Activated CD4-positive, CD25-positive, alpha-beta regulatory T cell (primary cell): Measurements from ENCODE around the gene UBASH3A.
A peak's percentile ranks its signal among the peaks of the same experiment; 100 is the strongest.

Experiments
- DNase-seq, 4 experiments: peaks; one replicate each; lab custom pipeline; 2025; lab: John Stamatoyannopoulos, UW

UBASH3A gene

DNA sequence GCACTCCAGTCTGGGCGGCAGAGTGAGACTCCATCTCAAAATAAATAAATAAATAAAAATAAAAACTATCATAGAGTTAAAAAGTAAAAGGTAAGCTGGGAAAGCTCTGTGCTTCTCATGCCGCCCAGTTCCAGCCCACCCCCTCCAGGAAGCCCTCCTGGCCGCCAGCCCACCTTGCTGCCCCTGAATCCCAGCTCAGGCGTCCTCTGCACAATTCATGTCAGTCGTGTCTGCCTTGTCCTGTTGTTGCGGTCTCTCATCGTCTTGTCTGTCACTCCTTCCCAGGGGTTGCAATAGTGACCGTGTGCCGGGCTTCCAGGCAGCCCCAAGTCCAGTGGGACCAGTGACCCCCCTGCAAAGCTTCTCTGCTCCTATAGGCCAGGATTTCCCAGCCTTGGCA is 48.2 kb downstream of the UBASH3A start:
- DNase-seq, result no peak

DNA sequence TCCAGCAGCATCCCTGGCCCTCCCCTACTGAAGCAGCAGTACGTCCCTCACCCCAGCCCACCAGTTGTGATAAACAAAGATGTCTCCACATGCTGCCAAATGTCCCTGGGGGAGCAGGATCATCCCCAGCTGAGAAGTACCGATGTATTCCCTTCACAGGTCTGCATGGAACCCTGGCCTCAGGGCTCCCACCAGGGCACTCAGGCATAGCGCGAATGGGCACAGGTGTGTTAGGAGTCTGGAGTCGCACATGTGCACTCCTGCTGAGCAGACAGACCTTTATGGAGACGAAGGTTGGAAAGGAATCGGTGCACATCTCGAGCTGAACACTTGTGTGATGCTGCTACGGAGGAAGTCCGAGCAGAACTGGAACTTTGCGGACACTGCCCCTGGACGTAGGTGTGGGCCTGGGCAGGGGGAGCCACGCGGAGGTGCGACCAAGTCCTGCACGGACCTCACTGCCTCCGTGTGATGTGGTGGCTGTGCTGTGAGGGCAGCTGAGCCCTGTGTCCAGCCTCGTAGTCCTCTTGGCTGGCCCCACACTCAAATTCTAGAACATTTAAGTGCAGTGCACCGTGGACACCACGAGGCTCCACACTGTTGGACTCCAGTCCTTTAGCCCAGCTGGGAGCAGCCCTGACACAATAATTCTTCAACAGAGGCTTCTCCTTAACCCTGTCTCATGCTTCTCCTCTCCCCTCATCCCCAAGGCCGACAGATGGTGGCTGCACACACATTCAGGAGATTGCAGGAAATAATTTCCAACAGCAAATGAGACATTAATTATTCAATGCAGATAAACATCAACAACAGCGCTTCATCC is 48.9 kb downstream of the UBASH3A start:
- no peak for DNase-seq

DNA sequence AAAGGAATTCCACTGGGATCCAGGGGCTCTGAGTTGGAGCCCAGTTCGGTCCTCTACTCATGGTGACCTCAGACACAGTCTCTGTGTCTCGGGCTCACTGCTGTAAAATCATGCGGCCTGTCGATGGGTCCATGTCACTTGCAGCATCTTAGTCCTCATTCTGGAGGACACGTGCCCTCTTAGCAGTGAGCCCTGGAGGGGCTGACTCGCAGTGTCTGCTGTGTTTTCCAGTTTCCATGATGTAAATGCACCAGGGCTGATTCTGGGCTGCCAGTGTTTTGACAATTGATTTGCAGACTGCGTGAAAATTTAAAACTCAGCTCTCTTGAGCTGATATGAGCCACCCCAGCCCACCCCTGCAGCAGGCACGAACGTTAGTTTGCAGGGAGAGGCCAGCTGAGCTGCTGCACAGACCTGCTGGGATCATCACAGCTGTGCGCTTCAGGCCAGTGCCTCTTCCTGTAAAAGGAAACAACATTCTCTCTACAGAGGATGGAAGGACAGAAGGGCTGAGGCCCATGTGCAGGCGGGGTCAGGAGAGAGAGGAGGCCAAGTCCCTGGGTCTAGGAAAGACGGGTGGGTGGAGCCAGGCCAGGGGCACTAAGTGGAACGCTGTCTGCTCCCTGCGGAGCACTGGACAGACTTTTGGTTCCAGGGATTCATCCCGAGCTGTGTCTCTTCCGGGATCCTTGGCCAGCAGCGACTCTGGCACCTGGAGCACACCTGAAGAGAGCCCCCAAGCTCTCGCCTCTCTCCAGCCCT is 49.7 kb downstream of the UBASH3A start:
- no peak for DNase-seq

DNA sequence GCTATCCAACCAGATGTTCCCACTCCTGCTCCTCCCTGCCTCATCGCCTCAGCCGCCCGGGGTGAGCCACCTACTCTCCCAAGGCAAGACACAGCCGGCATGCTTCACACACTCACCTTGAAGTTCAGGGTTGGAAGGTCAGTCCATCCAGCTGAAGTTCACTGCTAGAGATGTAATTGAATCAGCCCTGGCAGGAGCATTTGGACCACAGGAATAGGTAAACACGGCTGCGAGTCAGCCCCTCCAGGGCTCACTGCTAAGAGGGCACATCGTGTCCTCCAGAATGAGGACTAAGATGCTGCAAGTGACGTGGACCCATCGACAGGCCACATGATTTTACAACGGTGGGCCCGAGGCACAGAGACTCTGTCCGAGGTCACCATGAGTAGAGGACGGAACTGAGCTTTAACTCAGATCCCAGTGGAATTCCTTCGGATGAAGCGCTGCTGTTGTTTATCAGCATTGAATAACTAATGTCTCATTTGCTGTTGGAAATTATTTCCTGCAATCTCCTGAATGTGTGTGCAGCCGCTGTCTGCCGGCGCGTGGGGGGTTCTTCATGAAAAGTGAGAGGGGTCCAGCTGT is 50.4 kb downstream of the UBASH3A start:
- DNase-seq, result no peak

DNA sequence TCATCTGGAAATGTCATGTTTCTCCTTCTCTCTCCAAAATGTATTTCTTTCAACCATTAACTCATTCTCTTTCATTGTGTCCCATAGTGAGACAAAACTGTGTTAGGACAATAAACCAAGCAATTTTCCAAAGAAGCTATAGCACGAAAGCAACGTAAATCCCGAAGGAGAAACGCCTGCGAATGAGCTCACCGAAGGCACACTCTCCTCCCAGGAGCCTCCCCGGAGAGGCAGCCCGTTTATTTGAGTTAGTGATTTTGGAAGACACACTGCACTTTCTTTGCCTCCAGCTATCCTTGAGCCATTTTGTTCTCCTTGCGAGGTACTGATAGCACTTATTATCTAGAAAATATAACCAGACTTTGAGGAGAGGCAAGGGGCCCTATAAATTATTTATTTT is 51.1 kb downstream of the UBASH3A start:
- DNase-seq, result no peak

DNA sequence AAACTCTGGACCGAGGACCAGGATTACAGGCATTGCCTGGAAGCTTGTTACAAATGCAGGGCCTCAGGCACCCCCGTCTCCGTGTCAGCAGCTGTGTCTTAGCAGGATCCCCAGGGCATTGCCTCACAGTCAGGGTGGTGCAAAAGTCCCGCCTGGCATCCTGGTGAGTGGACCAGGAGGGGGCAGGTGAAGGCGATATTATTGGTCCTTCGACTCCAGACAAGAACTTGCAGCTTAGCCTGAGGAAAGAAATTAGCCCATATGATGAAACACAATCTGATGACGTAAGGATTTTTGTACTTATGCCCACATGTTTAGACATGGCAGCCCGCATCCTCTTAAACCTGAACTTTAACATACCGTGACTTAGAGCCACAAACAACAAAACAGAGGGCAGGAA is 51.5 kb downstream of the UBASH3A start:
- no peak for DNase-seq

DNA sequence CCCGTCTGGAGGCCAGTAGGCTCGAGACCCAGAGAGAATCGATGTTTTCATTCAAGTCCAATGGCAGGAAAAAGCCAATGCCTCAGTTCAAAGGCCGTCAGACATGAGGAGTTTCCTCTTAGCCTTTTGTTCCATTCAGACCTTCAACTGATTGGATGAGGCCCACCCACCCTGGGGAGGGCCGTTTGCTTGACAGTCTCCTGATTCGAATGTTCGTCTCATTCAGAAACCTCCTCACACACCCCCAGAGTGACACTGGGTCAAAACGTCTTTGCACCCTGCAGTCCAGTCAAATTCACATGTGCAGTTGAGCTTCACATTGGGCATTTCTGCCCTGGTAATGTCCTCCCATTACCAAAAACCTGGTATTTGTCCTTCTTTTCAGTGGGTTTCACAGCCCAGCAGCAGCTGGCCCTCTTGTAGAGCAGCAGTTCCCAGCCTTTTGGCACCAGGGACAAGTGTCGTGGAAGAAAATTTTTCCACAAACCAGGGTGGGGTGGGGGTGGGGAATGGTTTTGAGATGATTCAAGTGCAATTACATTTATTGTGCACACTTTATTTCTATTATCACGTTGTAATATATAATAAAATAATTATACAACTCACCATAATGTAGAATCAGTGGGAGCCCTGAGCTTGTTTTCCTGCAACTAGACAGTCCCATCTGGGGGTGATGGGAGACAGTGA is 52.2 kb downstream of the UBASH3A start:
- no peak for DNase-seq

DNA sequence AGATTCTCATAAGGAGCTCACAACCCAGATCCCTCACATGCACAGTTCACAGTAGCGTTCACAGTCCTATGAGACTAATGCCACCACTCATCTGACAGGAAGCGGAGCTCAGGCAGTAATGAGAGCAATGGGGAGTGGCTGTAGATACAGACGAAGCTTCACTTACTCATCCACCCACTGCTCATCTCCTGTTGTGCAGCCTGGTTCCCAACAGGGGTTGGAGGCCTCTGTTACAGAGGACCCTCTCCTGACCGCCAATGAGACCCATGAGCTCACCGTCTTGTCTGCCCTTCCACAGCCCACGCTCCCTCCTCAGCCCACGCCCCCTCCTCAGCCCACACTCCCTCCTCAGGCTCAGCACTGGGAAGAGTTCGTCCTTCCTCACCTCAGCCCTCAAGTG is 52.8 kb downstream of the UBASH3A start:
- peak in 2 of 4 experiments; percentile 9 to 24 for DNase-seq

DNA sequence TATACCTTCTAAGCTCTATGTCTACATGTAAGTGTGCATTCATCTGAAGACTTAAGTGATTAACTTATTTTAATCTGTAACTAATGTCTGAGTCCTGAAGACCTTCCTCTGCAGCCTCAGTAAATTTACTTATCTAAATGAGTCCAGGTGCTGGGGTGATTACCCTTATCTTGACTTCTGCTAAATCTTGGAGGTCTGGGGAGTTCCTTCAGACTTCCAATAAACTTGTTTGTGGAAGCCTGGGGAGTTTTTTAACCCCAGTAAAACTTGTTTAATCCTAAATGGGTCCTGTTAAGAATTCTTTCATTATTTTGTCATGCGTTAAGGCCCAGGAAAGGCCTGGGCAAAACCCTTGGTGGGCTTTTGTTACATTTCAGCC is 55.4 kb downstream of the UBASH3A start:
- DNase-seq, result no peak

DNA sequence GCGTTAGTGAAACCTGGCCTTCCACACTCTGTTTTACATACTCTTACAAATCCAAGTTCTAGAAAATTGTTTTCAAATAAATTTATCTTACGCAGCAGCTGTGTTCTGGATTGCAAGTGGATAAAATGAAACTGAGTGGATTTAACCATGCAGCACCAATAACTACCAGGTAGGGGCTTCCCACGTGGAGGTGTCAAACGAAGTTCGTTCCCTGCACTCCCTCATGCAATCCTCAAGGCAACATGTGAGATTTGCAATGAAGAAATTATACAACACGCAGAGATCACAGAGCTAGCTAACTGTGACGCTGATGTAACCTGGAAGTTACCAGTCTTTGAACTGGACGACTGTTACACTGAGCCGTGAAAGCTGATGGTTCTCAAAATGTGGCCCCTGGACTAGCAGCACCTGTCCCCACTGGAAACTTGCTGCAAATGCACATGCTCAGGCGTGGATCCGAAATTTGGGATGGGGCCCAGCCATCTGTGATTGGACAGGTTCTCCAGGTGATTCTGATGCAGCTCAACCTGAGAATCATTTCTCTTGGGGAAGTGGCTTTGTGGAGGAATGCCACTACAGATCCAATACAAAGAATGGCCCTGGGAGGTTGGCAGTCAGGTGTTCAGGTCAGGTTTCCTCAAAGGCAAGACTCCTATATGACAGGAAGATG is 56.0 kb downstream of the UBASH3A start:
- no peak for DNase-seq

DNA sequence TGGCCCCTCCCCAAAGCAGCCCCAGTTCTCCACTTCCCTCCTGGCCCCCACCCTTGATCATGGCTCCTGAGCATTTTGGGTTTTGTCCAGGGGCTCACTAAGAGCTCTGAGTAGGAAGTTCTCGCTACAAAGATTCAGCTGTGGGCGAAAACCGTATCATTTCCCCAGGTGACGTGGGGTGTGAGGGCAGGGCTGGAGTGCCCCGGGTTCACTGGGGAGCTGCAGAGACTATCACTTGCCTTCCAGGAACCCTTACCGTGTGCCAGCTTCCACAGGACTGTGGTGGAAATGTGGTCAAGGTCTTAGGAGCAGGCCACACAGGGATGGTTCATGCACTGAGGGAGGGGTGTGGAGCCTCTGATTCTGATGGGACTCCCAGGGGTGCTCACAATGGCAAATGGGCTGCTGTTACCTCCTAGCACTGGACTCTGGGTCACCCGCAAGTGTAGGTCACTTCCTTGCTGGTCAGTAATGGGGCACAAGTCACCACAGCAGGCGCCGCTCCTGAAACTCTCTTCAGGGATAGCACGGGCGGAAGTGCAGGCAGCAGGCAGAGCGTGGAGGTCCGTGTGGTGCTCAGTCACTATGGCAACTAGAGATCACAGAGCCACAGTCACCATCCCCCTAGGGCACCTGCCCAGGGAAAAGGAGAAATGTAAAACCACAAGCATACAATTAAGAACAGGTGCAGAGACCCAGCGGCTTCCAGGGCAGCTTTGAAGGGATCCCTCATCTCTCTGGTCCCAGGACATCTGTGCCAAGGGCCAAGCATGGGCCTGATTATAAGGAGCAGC is 56.9 kb downstream of the UBASH3A start:
- peak in 1 of 4 experiments; percentile 29 for DNase-seq

DNA sequence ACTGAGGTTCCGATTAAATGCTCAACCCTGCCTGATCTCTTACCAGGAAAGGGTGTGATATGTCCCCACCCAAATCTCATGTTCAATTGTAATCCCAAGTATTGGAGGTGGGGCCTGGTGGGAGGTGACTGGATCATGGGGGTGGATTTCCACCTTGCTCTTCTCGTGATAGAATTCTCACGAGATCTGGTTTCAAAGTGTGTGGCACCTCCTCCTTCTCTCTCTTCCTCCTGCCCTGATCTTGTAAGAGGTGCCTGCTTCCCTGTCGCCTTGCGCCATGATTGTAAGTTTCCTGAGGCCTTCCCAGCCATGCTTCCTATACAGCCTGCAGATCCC is 57.5 kb downstream of the UBASH3A start:
- DNase-seq, result no peak

DNA sequence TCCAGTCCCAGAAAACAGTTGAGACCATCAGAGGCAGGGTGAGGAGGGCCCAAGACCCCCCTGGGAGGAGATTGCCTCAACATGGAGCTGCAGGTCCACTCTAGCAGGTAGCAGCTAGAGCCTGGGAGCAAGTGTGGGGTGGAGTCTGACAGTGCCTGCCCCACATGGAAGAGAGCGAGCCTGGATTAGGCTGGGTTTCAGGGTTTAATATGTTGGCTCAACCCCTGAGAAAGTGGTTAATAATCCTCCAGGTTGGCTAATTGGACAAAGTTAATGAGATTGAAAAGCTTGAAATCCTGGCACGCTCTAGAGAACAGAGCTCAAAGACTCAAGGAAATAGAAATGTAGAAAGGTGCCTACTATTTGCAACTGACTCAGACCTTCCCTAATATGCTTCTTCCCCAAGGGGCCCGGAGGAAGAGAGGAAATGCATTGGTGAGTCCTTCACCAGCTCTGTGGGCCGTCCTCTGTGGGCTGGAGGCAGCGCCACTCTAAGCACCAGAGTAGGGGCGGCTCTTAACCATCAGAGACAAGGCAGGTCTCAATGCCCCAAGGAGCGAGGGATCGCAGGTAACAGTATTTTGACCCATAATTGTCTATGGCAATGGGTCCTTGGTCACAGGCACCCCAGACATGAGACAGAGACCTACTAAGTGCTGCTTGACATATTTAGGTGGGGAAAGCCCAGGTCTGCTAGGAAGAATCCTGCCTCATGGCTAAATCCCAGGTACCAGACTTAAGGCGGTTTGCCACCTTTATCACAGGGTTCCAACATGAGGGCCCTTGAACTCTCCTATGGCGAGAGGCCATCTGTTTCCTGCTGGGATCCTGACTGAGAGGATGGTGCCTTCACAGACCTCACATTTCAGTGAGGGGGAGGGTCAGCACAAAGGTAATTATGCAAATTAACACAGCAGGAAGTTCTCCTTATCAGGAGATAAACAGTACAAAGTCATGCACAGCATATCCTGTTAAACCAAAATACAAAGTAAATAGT is 58.5 kb downstream of the UBASH3A start:
- no peak for DNase-seq

DNA sequence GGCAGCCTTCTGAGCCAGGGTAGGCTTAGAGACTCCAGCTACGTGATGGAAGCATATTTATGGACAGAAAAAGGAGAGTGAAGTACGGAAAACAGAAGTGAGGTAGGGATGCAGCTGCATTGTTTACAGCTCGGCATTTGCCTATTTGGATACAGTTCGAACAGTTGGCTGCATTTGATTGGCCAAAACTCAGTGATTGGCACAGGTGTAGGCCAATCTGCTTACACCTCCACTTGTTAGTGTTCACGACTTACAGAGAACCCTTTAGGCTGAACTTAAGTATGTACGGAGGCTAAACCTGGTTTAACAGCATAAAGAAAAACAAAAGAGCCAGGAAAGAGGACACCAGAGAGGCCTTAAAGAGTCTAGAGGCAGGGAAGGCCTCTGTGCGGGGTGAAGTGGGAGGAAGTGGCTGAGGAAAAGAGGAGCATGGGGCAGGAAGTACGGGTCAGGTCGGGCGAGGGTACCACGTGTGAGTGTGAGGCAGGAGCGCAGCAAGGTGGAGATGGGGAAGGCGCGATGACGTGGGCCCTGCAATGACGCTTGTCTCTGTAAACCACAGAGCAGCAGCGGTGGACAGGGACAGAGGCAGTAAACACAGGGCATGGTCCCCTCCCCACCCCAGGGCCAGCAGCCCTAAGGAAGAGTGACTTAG is 60.3 kb downstream of the UBASH3A start:
- DNase-seq, result peak in 2 of 4 experiments; percentile 16 to 33

DNA sequence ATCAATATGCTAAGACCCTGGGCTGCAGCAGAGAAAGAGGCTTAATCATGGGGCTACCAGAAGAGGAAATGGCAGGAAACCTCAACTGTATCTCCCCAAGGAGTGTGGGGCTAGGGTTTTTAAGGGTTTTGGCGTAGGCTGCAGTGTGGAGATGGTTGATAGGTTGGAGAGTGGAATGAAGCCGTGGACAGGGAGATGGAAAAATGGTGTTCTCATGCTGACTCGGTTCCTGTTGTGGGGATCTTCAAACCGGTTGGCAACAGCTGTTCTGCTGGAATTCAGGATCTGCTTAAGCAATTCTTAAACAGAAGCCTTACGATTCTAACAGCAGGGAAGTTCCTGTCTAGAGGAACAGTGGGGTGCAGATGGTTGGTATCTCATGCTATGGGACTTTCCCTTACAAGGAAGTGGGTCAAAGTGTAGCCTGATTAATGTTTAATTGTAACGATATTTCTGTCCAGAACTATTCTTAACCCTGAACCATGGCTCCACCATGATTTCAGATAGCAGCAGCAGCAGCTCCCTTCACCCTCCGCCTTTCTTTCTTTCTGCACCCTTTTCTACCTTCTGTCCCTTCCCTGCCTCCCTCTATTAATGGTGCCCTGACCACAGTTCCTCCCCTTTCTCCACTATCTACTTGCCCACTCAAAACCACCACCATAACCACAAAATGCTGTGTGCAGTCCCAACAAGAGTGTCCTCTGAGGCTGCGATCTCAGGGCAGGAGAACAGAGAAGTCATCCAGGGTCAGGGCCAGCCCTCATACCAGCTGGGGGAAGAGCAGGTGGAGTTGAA is 61.5 kb downstream of the UBASH3A start:
- DNase-seq, result no peak

DNA sequence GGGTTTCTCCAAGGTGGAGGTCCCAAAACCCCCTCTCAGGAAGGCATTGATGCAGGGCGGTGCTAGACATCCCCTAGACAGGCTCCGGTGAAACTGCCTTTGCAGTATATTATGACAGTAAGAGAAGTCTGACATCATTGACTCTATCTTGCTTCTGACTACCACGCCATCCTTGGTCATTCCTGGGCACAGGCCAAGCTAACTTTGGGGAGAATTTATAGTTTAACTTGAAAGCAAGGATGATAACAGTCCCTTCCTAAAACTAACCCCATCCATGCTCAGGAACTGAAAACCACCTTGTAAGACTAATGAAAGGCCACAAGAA is 62.1 kb downstream of the UBASH3A start:
- no peak for DNase-seq

DNA sequence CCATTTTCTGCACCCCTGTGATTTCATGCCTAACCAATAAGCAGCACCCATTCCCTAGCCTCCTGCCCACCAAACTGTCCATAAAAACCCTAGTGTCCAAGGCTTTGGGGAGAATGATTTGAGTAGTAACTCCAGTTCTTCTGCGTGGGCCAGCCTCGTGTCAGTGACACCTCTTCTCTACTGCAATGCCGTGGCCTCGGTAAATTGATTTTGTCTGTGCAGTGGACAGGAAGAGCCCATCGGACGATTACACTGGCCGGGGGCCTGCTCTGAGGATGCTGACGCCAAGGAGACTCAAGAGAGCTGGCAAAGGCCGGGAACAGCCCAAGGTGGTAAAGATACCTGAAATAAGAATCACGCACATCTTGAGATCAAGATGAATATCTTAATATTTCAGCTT is 63.0 kb downstream of the UBASH3A start:
- DNase-seq, result no peak

DNA sequence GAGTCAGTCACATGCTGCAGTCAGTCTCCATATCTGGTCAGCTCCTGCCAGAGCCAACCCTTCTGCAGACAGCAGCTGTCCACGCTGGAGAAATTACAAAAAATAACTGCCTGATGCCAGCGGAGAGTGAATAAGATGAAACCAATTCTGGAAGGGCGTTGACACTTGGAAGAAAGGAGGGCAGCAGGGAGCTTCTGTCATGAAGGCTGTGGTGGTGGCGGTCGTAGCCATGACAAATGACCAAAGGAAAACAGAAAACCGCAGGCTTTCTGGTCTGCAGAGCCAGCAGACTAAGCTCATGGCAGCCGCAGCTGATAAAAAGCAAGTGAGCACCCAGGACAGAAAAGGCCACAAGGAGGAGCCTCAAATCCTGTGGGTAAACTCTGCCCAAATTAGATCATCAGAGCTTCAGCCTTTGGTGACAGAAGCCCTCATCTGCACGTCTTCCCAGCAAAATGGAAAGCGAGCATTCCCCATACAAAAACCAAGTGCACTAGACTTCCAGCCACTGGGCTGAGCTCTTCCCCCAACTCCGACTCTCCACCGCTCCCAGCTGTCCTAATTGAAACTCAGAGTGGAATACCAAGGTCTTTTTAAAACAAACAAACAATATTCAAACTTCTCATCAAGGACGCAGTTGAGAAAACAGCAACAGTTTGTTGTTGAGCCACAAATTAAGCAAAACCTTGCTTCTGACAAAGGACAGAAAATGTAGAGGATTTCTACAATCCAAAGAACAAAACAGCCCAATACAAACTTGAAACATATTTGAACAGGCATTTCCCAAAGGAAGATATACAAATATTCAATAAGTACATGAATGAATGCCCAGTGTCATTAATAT is 63.7 kb downstream of the UBASH3A start:
- no peak for DNase-seq
